HL-60 (cell line): ENCODE results near the gene INHA.

Experiments used
- DNase-seq, 2 experiments: peaks; one replicate each; pipeline ENCODE4 v3.0.0-alpha.2; 2010 to 2020; ENCODE audit warnings: low read depth in 1 of 2, low spot score in 1 of 2
- H3K27ac ChIP-seq: fragments of 250-450 bp; sonication (Bioruptor Pico); replicated peaks from 2 replicates; pipeline ENCODE4 v1.5.1; 2020; ENCODE audit warnings: mild to moderate bottlenecking, moderate library complexity
- H3K27me3 ChIP-seq: fragments of 250-450 bp; sonication (Bioruptor Pico); 2 replicates; pipeline ENCODE4 v1.5.1; 2021; ENCODE audit warnings: mild to moderate bottlenecking, moderate library complexity; ENCODE audit not compliant: insufficient read depth, poor library complexity, severe bottlenecking
- H3K4me3 ChIP-seq: replicated peaks from 2 replicates; pipeline ENCODE4 v1.5.1; 2011; ENCODE audit warnings: mild to moderate bottlenecking, control low read depth, low read length; ENCODE audit not compliant: insufficient read depth
- GABPA ChIP-seq: IDR thresholded peaks from 2 replicates; pipeline ENCODE4 v1.6.1; 2012; ENCODE audit warnings: low read depth
- POLR2AphosphoS5 ChIP-seq: IDR thresholded peaks from 2 replicates; pipeline ENCODE4 v1.6.1; 2012; ENCODE audit warnings: low read depth
- SPI1 ChIP-seq: IDR thresholded peaks from 2 replicates; pipeline ENCODE4 v1.6.1; 2012; ENCODE audit warnings: low read depth, mild to moderate bottlenecking, borderline replicate concordance
- TF ChIP-seq, protein P1 (sequence below): IDR thresholded peaks from one replicate; pipeline ENCODE4 v1.5.1; 2011; ENCODE audit warnings: low read length, control low read depth, inconsistent platforms; ENCODE audit not compliant: insufficient read depth
- TF ChIP-seq, protein P2 (sequence below): IDR thresholded peaks from 2 replicates; pipeline ENCODE4 v1.6.1; 2012; ENCODE audit warnings: low read depth; ENCODE audit not compliant: insufficient replicate concordance

INHA gene

DNA sequence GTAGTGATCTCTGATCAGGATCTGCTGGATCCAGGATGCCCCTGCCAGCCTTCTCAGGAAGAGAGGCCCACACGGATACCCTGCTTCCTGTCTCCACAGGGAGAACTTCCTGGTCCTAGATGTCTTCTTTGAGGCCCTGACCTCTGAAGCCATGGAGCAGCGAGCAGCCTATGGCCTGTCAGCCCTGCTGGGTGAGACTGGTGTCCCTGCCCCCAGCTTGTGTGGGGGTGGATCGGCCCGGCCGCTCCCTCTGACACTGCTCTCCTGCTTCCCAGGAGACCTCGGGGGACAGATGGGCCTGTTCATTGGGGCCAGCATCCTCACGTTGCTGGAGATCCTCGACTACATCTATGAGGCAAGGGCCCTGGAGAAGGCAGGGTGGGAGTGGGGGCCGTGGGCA lies 35.1 kb upstream of the INHA start:
- no peak overlapping the region for H3K4me3 ChIP-seq
- TF ChIP-seq POLR2AphosphoS5 (no peak), SPI1 (no peak), GABPA (no peak)
- TF ChIP-seq, protein P1, sequence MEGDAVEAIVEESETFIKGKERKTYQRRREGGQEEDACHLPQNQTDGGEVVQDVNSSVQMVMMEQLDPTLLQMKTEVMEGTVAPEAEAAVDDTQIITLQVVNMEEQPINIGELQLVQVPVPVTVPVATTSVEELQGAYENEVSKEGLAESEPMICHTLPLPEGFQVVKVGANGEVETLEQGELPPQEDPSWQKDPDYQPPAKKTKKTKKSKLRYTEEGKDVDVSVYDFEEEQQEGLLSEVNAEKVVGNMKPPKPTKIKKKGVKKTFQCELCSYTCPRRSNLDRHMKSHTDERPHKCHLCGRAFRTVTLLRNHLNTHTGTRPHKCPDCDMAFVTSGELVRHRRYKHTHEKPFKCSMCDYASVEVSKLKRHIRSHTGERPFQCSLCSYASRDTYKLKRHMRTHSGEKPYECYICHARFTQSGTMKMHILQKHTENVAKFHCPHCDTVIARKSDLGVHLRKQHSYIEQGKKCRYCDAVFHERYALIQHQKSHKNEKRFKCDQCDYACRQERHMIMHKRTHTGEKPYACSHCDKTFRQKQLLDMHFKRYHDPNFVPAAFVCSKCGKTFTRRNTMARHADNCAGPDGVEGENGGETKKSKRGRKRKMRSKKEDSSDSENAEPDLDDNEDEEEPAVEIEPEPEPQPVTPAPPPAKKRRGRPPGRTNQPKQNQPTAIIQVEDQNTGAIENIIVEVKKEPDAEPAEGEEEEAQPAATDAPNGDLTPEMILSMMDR = no peak
- TF ChIP-seq, protein P2, sequence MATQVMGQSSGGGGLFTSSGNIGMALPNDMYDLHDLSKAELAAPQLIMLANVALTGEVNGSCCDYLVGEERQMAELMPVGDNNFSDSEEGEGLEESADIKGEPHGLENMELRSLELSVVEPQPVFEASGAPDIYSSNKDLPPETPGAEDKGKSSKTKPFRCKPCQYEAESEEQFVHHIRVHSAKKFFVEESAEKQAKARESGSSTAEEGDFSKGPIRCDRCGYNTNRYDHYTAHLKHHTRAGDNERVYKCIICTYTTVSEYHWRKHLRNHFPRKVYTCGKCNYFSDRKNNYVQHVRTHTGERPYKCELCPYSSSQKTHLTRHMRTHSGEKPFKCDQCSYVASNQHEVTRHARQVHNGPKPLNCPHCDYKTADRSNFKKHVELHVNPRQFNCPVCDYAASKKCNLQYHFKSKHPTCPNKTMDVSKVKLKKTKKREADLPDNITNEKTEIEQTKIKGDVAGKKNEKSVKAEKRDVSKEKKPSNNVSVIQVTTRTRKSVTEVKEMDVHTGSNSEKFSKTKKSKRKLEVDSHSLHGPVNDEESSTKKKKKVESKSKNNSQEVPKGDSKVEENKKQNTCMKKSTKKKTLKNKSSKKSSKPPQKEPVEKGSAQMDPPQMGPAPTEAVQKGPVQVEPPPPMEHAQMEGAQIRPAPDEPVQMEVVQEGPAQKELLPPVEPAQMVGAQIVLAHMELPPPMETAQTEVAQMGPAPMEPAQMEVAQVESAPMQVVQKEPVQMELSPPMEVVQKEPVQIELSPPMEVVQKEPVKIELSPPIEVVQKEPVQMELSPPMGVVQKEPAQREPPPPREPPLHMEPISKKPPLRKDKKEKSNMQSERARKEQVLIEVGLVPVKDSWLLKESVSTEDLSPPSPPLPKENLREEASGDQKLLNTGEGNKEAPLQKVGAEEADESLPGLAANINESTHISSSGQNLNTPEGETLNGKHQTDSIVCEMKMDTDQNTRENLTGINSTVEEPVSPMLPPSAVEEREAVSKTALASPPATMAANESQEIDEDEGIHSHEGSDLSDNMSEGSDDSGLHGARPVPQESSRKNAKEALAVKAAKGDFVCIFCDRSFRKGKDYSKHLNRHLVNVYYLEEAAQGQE = no peak
- no peak overlapping the region for H3K27ac ChIP-seq

DNA sequence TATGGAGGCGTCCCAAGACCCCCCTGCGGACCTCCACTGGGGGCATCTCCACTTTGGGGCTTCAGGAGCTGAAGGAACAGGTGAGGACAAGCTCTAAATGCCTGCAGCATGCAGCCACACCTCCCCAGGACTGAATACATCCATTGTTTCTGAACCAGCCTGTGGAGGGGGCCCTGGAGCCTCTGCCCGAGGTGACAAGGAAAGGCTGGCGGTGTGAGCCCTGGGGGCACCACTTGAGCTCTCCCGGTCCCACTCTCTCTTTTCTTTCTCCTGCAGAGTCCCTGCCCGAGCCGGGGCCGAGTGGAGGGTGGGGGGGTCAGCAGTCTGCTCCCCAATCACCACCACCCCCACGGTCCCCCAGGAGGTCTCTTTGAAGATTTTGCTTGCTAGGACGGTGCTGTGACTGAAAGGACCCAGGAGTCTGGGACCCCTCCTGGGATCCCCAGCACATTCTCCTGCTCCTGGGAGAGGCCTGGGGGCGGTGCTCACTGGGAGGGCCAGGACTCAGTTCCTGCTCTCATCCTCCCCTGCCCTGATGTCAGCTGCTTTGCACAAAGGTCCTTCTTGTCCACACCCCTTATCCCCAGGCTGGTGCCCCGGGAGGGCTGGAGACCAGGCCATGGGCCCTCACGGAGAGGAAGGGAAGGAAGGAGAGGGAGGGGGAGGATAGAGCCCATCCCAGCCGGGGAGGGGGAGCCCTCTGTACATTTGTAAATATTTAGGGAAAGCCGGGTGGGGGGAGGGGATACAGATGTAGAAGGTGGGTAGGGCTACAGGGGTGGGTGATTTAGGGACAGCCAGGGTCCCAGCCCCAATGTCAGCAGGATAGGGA lies 34.2 kb upstream of the INHA start:
- no peak for DNase-seq
- Histone ChIP-seq H3K4me3 (no peak overlapping the region), H3K27ac (no peak overlapping the region)

More for the DNA sequence above, 35.1 kb upstream of the INHA start:
- H3K27me3 ChIP-seq = peaks cover 17% of the 10 kb centered on the region
- no peak for DNase-seq

DNA sequence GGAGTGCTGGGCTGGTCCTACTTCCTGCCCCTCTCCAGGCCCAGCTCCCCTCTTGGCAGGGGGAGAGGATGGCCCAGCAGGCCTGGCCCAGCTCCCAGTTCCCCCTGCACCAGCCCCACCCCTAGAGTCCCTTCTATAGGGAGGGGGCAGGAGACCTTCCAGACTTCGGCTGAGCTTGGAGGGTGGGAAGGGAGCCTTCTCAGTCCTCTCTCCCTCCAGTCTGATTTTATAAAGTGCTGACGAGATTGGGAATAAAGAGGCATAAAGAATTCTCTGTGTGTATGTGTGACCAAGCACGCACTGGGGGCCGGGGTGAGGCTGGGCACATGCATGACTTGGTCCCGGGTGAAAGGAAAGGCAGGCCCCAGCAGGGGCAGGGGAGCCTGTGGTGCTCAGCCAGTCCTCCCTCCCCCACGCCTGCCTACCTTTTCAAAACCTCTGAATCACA lies 33.6 kb upstream of the INHA start:
- H3K27me3 ChIP-seq = peaks cover 28% of the 10 kb centered on the region
- H3K27ac ChIP-seq = no peak overlapping the region
- H3K4me3 ChIP-seq = no peak overlapping the region
- no peak for DNase-seq
- TF ChIP-seq POLR2AphosphoS5 = no peak
- no peak for TF ChIP-seq SPI1
- TF ChIP-seq GABPA = no peak
- TF ChIP-seq, protein P2 = no peak
- TF ChIP-seq, protein P1 = no peak

More for the DNA sequence above, 34.2 kb upstream of the INHA start:
- peaks cover 26% of the 10 kb centered on the region for H3K27me3 ChIP-seq
- TF ChIP-seq, protein P1 = no peak
- no peak for TF ChIP-seq SPI1
- TF ChIP-seq, protein P2 = no peak
- TF ChIP-seq GABPA = no peak
- TF ChIP-seq POLR2AphosphoS5 = no peak
